Urothelium cell line (cell line): ENCODE measurements around the gene HOXA6.
A peak's percentile ranks its signal among the peaks of the same experiment; 100 is the strongest.

ENCODE experiments used
- DNase-seq: peaks from one replicate; pipeline ENCODE4 v3.0.0; 2011; ENCODE audit warnings: low spot score, mixed read lengths
- FAIRE-seq: peaks from 2 replicates; lab custom pipeline; 2011; peaks lifted over from hg19 to GRCh38; lab: Jason Lieb, UNC

HOXA6 gene

DNA sequence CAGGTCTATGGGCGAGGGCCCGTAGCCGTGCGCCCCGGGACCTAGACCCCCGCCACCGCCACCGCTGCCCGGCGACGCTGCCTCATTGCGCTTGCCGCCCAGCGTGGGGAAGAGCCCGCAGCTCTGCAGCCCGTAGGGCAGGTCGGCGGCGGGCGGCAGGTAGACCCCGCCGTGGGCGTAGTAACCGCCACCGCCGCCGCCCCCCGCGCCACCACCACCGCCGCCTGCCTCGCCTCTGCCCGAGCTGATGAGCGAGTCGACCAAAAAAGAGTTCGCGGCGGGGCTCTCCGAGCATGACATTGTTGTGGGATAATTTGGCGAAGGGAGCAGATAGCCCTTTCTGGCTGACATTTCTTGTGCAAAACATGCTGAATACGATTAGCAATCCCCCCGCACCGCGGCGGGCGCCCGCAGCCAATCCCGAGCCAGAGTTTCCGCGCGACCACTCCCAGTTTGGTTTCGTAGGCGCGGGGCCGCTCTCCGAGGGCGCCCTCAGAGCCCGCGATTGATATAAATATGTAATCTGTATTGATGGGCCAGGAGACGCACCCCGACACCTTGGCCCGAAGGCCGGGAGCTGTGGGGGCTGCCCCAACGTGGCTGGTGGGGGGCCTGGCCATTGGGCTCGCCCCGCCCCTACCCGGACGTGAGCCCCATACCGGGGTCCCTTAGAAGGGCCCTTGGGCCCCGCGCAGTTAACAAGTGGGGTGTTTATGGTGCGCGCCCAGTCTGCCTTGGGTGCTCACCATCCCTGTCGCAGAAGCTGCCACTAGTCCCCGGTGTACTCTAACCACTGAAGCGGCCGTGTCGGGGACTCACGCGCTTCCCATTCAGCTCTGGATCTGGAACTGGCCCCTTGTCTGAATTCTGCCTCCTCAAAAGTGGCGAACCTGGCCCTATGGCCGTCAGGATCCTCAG lies 26.6 kb upstream of the HOXA6 start, which contains the start of gene HOXA10:
TSS of gene HOXA10 (minus strand) at position 365 of the 918 bp plus-strand sequence. CDS start at position 351, 14 bp downstream.
- FAIRE-seq: no peak
- no peak for DNase-seq

DNA sequence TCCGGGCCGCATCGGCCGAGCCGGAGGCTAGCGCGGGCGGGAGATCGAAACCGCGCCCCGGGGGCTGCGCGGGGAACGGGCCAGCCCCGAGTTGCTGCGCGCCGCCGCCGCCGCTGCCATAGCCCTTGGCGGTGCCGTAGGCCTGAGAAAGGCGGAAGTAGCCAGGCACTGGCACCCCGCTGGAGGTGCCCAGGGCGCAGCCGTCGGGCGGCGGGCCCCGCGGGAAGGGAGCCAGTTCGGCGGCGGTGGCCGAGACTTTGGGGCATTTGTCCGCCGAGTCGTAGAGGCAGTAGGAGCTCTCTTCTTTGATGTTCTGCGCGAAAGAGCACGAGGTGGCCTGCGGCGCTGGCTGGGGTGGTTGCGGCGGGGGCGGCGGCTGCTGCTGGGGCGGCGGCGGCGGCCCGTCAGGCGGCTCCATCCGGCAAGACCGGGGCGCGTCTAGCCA lies 26.0 kb upstream of the HOXA6 start:
- peak; percentile 72 for DNase-seq
- no peak for FAIRE-seq

GRCh38 chr7:27172823-27173510 lies 25.4 kb upstream of the HOXA6 start:
- DNase-seq: peak; percentile 67
- FAIRE-seq: peak; percentile 91

DNA sequence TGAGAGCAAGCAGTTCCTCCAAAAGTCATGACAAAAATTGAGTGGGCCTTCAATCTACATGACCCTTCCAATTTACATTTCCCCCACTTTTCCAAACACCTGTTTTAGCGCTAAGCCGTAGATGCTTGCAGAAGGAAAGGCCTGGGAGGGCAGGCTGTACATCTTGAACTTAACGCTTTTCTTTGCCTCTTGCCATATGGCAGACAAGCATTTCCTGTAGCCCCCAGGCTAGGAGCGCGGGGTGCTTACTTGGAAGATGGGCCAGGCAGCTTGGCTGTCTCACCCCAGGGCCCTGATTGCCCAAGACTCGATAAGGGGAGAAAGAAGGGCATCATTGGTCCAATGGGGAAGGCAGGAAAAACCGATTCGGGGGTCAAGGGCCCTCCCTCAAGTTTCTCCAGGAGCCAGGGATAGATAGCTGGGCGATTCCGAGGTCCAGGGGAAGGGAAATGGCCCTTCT lies 24.8 kb upstream of the HOXA6 start:
- FAIRE-seq: no peak
- DNase-seq: no peak

DNA sequence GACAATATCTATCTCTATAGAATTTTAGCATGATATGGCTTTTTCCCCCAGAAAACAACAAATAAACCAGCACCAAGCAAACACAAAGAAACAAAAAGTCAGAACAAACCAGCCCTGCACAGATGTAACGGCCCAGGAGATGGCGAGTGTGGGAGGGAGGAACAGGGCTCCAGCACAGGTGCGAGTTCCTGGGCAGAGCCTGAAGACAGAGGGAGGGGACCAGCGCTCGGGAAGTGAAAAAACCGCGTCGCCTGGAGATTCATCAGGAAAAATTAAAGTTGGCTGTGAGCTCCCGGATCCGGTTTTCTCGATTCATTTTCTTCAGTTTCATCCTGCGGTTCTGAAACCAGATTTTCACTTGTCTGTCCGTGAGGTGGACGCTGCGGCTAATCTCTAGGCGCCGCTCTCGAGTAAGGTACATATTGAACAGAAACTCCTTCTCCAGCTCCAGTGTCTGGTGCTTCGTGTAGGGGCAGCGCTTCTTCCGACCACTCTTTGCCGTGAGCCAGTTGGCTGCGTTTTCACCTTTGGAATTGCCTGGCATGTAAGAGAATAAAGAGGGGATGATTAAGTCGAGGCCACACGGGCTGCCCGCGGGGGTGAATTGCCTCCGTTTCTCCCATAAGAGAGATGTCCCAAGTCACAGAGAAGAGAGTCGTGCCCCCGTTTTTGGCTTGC lies 24.2 kb upstream of the HOXA6 start:
- DNase-seq: no peak
- FAIRE-seq: no peak

DNA sequence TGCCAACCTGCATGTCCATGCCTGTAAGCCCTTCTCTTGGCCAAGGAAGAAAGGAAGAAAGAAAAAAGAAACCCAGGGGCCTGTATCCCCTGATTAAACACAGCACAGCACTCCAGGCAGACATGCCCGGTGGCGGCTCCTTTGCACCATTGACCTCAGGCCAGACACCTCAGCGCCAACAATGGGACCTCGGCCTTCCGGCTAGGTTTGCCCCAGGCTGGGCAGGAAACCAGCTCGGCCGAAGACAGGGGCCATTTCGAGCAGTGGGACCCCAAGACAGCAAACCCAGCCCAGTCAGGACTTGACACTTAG lies 23.7 kb upstream of the HOXA6 start:
- peak; percentile 50 for FAIRE-seq
- no peak for DNase-seq

DNA sequence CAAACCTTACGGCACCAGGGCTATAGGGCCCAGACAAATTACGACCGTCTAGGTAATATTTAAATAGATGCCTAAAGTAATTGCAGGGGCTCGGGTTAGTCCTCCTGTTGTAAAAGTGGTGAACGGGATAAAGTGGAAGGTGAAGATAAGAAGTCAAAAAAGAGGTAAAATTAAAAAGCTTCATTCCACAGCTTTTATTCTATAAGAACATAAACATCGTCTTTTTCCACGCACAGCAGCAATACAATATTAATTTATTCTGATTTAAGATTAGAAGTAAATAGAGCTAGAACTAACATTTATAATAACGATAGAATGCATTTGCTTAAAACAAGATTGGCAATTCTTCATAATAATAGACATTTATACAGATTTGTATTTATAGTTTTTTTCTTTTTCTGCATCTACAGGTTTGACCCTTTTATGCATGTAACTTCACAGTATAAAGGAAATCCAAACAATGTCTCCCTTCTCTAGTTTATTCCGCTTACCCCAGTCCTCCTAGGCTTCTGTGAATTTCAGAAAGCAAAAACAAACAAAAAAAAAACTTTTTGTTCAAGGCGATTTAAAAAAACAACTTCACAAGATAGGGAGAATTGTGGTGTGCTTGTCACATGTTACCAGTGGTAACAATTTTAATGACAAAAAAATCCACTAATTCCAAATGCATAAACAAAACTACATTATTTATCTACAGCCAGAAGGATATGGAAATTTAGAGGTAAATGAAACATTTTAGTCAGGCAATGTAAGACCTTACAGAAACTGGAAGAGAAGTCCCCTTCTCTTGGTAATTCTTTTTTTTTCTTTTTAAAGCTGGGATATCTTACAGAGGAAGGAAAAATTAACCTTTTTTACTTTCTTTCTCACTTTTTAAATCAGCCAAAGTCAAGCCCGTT lies 23.1 kb upstream of the HOXA6 start:
- DNase-seq: no peak
- no peak for FAIRE-seq

- no peak for DNase-seq
- no peak for FAIRE-seq
Measured at GRCh38 chr7:27169658-27170425, 22.3 kb upstream of the HOXA6 start.

GRCh38 chr7:27168265-27168947 lies 20.8 kb upstream of the HOXA6 start:
- no peak for DNase-seq
- no peak for FAIRE-seq

DNA sequence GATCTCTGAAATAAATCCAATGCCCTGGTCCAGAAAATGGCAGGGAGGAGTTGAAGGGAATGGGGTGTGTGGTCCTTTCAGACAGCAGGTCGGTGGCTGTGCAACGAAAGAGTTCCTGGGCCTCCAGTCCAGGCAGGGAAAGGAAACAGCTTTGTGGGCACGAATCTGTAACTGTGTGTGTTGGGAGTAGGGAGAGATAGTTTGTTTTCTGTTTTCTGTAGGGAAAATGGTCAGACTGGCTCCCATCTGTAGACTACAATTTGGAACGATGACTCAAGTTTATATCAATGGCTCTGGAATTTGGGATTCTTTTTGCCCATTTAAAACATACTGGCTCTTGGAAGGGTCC lies 20.3 kb upstream of the HOXA6 start:
- FAIRE-seq: no peak
- DNase-seq: no peak

- FAIRE-seq (no peak), DNase-seq (no peak)
Measured at GRCh38 chr7:27166531-27167505, 19.2 kb upstream of the HOXA6 start.

DNA sequence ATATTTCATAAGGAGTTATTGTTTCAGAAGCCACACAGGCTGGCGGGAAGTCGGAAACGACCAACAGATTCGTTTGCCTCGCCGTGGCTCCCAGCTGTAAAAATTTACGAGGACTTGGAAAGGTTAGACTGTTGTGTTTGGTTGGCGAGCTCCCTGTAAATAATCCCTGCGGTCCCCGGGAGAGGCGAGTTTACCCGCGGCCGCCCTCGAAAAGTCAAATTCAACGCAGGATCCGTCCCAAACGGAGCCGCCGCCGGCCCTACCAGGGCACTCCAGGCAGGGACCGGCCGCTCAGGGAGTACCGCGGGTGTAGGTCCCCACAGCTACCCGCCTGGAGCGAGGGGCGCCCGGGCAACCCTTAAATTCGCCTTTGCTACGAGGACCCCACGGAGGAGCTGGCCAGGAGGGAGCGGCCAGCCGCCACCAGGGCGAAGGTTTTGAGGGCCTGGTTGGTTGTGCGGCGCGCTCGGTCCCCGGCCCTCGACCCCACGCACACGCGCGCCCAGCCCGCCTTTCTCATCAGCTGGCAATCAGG lies 18.5 kb upstream of the HOXA6 start:
- DNase-seq (no peak), FAIRE-seq (no peak)

- DNase-seq (peak; percentile 84), FAIRE-seq (peak; percentile 96)
Measured at GRCh38 chr7:27165089-27165995, 17.8 kb upstream of the HOXA6 start, which contains the start of gene HOXA9. HOXA9 (minus strand) TSS chr7:27165537; CDS start chr7:27165457, 80 bp downstream.

GRCh38 chr7:27164367-27165088 lies 17.0 kb upstream of the HOXA6 start:
- FAIRE-seq (peak; percentile 65), DNase-seq (peak; percentile 56)

- FAIRE-seq (no peak), DNase-seq (no peak)
Measured at GRCh38 chr7:27164045-27164366, 16.4 kb upstream of the HOXA6 start.
